GM19463 (cell line): ENCODE data around the gene COPZ2.

Source experiments
- ATAC-seq: cut with Tn5 transposase; IDR thresholded peaks from one replicate; pipeline ENCODE4 v1.9.1; 2021; ENCODE audit warnings: mild to moderate bottlenecking, moderate library complexity; ENCODE audit not compliant: unreplicated experiment

COPZ2 gene

GRCh38 chr17:48031966-48032365 is 5.6 kb downstream of the COPZ2 start:
- no peak for ATAC-seq

GRCh38 chr17:48030531-48030930 is 7.1 kb downstream of the COPZ2 start:
- ATAC-seq = no peak

- ATAC-seq = no peak
Measured at GRCh38 chr17:48028736-48029135, 8.9 kb downstream of the COPZ2 start.

GRCh38 chr17:48027322-48027981 is 10.1 kb downstream of the COPZ2 start:
- ATAC-seq = no peak

- no peak for ATAC-seq
Measured at GRCh38 chr17:48026502-48027321, 10.9 kb downstream of the COPZ2 start.

- no peak for ATAC-seq
Measured at GRCh38 chr17:48025904-48026501, 11.6 kb downstream of the COPZ2 start.

- ATAC-seq = peak; percentile 82
Measured at GRCh38 chr17:48025040-48025903, 12.3 kb downstream of the COPZ2 start.

- no peak for ATAC-seq
Measured at GRCh38 chr17:48024149-48025039, 13.2 kb downstream of the COPZ2 start.

- no peak for ATAC-seq
Measured at GRCh38 chr17:48023400-48024148, 14.0 kb downstream of the COPZ2 start.

GRCh38 chr17:48022901-48023300 is 14.7 kb downstream of the COPZ2 start:
- ATAC-seq = no peak

GRCh38 chr17:48021934-48022333 is 15.7 kb downstream of the COPZ2 start:
- no peak for ATAC-seq

GRCh38 chr17:48017817-48018158 is 19.8 kb downstream of the COPZ2 start:
- peak; percentile 2 for ATAC-seq

- no peak for ATAC-seq
Measured at GRCh38 chr17:48016112-48016511, 21.5 kb downstream of the COPZ2 start.

- no peak for ATAC-seq
Measured at GRCh38 chr17:48014595-48015111, 22.9 kb downstream of the COPZ2 start.

GRCh38 chr17:48013876-48014594 is 23.6 kb downstream of the COPZ2 start:
- no peak for ATAC-seq

- ATAC-seq = no peak
Measured at GRCh38 chr17:48012654-48013053, 24.9 kb downstream of the COPZ2 start.

- ATAC-seq = no peak
Measured at GRCh38 chr17:48012151-48012520, 25.5 kb downstream of the COPZ2 start.

GRCh38 chr17:48011405-48012150 is 26.0 kb downstream of the COPZ2 start:
- no peak for ATAC-seq
